Measurements from ENCODE around the gene PML. TPM values are rescaled to one million over a fixed set of nuclear protein-coding genes. Genes with fewer than 3 reads are reported as not detected.

PML gene
- total and polyA plus RNA-seq, 7 donors: 9.6 to 129 (median 43.3) TPM

GRCh38 chr15:74037171-74038117 lies 42.9 kb downstream of the PML start:
- Histone ChIP-seq H3K4me1 (peaks cover 0 to 47% (median 38%) of the 10 kb centered on the region in 4 donors), H3K9me3 (no peaks in the 10 kb centered on the region), H3K27ac (no peak overlapping the region), H3K36me3 (peaks cover 28 to 47% (median 36%) of the 10 kb centered on the region in 4 donors), H3K27me3 (no peaks in the 10 kb centered on the region), H3K4me3 (no peak overlapping the region)
- TF ChIP-seq POLR2AphosphoS5 (IDR thresholded peaks at IDR 0.05) (no peak), EP300 (IDR thresholded peaks at IDR 0.05) (no peak), POLR2A (IDR thresholded peaks at IDR 0.05) (no peak), CTCF (IDR thresholded peaks at IDR 0.05) (peak in 2 of 4 experiments; percentile 3 to 4)
- intact Hi-C loops (cut with DNase I): loop anchor here (1.0 kb wide), 1 partner anchor 64 kb away; no protein-coding TSS in a partner anchor
- WGBS, 2 donors: 77 to 80% methylated on average over 21 of the region's 21 CpGs
- no peak for DNase-seq

DNA sequence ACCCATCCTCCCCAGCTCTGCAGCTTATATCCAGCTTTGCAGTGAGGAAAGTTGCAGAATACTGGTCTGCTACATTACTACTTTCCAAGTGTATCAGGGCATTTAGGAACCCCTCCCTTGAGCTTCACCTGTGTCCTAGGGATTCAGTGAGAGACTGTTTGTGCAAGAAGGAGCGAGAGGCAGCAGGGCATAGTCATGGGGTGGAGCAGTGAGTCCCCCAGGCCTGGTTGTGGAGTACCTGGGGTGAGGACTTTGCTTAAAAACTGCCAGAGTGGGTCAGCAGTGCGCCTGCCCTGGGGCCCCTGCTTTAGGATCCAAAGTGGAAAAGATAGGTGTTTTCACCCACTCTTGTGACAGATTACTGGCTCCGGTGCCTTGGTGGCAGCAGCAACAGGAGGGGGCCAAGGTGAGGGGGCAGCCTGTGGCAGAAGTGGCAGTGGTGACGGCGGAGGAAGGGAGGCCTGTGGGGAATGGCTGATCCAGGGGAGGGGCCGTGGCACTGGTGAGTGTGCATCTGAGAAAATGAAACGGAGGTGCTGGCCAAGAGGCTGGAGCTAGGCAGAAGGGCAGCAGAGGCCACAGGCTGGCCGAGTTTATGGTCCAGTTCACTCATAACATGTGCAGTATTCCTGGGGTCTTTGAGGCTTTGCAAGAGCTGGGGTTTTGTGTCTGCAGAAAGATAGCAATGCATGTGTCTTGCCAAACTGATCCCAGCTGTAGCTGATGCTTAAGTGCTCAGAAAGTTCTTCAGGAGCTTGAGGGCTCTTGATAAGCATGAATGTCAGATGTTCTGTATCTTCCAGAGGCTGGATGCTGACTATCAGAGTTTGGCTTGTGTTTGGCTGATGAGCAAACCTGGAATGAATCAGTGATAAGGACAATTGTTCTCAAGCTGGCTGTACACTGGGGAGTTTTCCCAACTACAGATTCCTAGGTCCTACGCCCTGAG lies 44.5 kb downstream of the PML start:
- no peak for TF ChIP-seq EP300 (IDR thresholded peaks at IDR 0.05)
- TF ChIP-seq CTCF (IDR thresholded peaks at IDR 0.05): no peak
- no peak for TF ChIP-seq POLR2A (IDR thresholded peaks at IDR 0.05)
- no peak for TF ChIP-seq POLR2AphosphoS5 (IDR thresholded peaks at IDR 0.05)
- DNase-seq: no peak
- H3K27me3 ChIP-seq: no peaks in the 10 kb centered on the region
- peaks cover 0 to 47% (median 38%) of the 10 kb centered on the region in 4 donors for H3K4me1 ChIP-seq
- H3K36me3 ChIP-seq: peaks cover 15 to 47% (median 25%) of the 10 kb centered on the region in 4 donors
- no peaks in the 10 kb centered on the region for H3K9me3 ChIP-seq
- intact Hi-C loops (cut with DNase I): no loop called here
- no peak overlapping the region for H3K4me3 ChIP-seq
- 82 to 85% methylated on average over 9 of the region's 9 CpGs for WGBS, 2 donors
- peak overlapping the region in 3 of 4 donors; percentile 51 to 60 (median 56) for H3K27ac ChIP-seq

DNA sequence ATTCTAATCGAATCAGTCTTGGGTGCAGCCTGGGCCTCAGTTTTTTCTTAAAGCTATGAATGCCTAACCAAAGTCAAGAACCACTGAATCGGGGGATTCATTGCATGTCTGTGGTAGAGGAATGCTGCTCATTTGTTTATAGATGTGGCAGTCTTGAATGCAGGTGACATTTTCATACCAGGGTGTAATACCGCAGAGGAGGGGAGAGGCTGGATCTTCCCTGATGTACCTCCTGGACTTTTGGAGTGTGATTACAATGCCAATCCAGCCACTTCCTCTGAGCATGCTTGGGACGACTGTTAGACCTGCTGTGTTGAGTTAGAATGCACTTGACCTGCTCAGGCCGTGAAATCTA lies 45.1 kb downstream of the PML start:
- Histone ChIP-seq H3K36me3 (peaks cover 10 to 47% (median 20%) of the 10 kb centered on the region in 4 donors), H3K27ac (peak overlapping the region; percentile 51 to 60 (median 56)), H3K4me1 (peaks cover 0 to 47% (median 38%) of the 10 kb centered on the region in 4 donors), H3K4me3 (no peak overlapping the region), H3K9me3 (no peaks in the 10 kb centered on the region), H3K27me3 (no peaks in the 10 kb centered on the region)
- WGBS, 2 donors: 80 to 81% methylated on average over 5 of the region's 5 CpGs
- no peak for DNase-seq
- intact Hi-C loops (cut with DNase I): no loop called here
- TF ChIP-seq POLR2A (IDR thresholded peaks at IDR 0.05) (no peak), CTCF (IDR thresholded peaks at IDR 0.05) (no peak), EP300 (IDR thresholded peaks at IDR 0.05) (no peak), POLR2AphosphoS5 (IDR thresholded peaks at IDR 0.05) (no peak)

DNA sequence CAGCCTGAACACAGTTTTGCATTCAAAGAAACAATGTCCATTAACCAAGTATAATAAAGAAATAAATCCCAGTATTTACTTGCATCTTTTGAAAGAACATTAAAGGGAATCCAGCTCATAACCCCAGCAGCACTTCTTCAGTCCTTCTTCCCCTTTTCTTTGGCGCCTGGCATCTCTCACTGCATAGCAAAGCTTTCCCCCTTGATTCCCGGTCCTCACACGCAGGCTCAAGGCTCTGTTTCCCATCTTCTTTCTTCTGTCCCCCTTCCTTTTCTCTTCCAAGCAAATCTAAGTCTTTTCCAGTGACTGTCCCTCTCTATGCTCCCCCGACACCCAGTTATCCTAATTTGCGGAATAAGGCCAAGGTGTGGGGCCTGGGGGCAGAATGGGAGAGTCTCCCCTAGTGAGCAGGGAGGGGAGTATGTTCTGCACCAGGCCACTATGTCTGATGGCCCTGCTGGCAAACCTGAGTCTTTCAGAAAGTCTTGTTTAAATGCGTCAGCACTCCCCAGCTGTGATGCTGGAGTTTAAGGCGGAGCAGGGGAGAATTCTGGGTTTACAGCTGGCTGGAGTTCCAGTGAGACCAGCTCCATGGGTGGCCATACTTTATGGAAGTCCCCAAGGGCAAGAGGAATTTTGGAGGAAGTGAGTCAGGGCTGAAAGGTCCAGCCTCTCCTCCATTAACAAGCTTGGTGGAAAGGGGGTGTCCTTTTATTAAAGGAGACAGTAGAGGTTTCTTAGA lies 45.8 kb downstream of the PML start:
- 83% methylated on average over 7 of the region's 7 CpGs for WGBS, 2 donors
- no peaks in the 10 kb centered on the region for H3K9me3 ChIP-seq
- no peak overlapping the region for H3K4me3 ChIP-seq
- no peaks in the 10 kb centered on the region for H3K27me3 ChIP-seq
- H3K36me3 ChIP-seq: peaks cover 6 to 45% (median 17%) of the 10 kb centered on the region in 4 donors
- peak; percentile 90 for DNase-seq
- intact Hi-C loops (cut with DNase I): no loop called here
- peaks cover 0 to 47% (median 38%) of the 10 kb centered on the region in 4 donors for H3K4me1 ChIP-seq
- no peak for TF ChIP-seq POLR2A (IDR thresholded peaks at IDR 0.05)
- peak in 3 of 4 donors; percentile 26 to 47 (median 32) for TF ChIP-seq POLR2AphosphoS5 (IDR thresholded peaks at IDR 0.05)
- TF ChIP-seq CTCF (IDR thresholded peaks at IDR 0.05): peak in 1 of 4 experiments; percentile 10
- TF ChIP-seq EP300 (IDR thresholded peaks at IDR 0.05): no peak
- H3K27ac ChIP-seq: peak overlapping the region; percentile 55 to 63 (median 58)
